WI38 (cell line): ENCODE data around the gene SCYGR3.

Experiments used
- H3K4me3 ChIP-seq: 2 replicates; pipeline ENCODE4 v1.5.1; 2011; ENCODE audit warnings: low read depth, mild to moderate bottlenecking, control low read depth, low read length
- CTCF ChIP-seq: IDR thresholded peaks from 2 replicates; pipeline ENCODE4 v1.5.1; 2012; ENCODE audit warnings: low read depth, mild to moderate bottlenecking, control low read depth, low read length

The SCYGR3 gene

GRCh38 chr2:227579791-227580190 lies 34.8 kb downstream of the SCYGR3 start:
- TF ChIP-seq CTCF = no peak
- H3K4me3 ChIP-seq = no peak overlapping the region

- no peak for TF ChIP-seq CTCF
Observed at GRCh38 chr2:227578642-227579041, 36.0 kb downstream of the SCYGR3 start.

GRCh38 chr2:227577555-227577954 lies 37.1 kb downstream of the SCYGR3 start:
- H3K4me3 ChIP-seq = no peak overlapping the region
- TF ChIP-seq CTCF = no peak

More at GRCh38 chr2:227578642-227579041, 36.0 kb downstream of the SCYGR3 start:
- no peak overlapping the region for H3K4me3 ChIP-seq

GRCh38 chr2:227576812-227577211 lies 37.8 kb downstream of the SCYGR3 start:
- H3K4me3 ChIP-seq = no peak overlapping the region
- no peak for TF ChIP-seq CTCF

GRCh38 chr2:227576110-227576509 lies 38.5 kb downstream of the SCYGR3 start:
- H3K4me3 ChIP-seq = no peak overlapping the region
- no peak for TF ChIP-seq CTCF

- H3K4me3 ChIP-seq = no peak overlapping the region
- no peak for TF ChIP-seq CTCF
Observed at GRCh38 chr2:227570615-227571014, 44.0 kb downstream of the SCYGR3 start.

- TF ChIP-seq CTCF = no peak
- H3K4me3 ChIP-seq = no peak overlapping the region
Observed at GRCh38 chr2:227568852-227569169, 45.8 kb downstream of the SCYGR3 start.
